Measurements from ENCODE around the gene GPC6. TPM values are rescaled to one million over a fixed set of nuclear protein-coding genes. Genes with fewer than 3 reads are reported as not detected.

GPC6 gene
- total and polyA plus RNA-seq, 4 donors: 5.9 to 29.1 (median 18.2) TPM

DNA sequence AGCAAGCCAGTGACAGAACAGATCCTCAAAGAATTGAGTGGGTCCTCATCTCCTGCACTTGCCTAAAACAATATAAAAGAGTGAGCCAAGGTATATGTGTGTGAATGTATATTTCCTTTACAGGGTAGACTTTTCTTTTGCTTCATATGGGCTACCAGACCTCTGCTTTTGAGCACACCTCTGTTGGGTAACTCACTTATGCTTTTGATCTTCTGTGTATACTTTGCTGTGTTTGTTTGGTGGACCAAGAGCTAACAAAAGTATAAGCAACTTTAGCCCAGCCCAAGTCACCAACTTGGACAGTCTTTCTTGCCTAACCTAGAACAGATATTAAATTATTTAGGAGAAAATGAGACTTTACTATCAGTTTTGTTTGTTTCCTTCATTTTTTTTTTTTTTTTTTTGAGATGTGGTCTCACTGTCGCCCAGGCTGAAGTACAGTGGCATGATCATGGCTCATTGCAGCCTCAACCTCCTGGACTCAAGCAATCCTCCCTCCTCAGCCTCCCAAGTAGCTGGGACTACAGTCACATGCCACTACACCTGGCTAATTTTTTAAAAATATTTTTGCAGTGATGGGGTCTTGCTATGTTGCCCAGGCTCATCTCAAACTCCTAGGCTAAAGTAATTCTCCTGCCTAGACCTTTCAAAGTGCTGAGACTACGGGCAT lies 739.8 kb downstream of the GPC6 start:
- WGBS: 94% methylated on average over 2 of the region's 2 CpGs
- H3K27ac ChIP-seq (ENCODE audit: low read depth in 1 of 2, low read length in 2 of 2): no peak overlapping the region
- H3K9ac ChIP-seq (ENCODE audit: low read depth in 1 of 2, low read length in 2 of 2): no peak overlapping the region
- H3K36me3 ChIP-seq (ENCODE audit: control insufficient read depth in 4 of 4, insufficient read depth in 3 of 4, low read depth in 1 of 4, low read length in 3 of 4): no peaks in the 10 kb centered on the region
- no peak overlapping the region for H3K4me3 ChIP-seq (ENCODE audit: low read depth in 1 of 3, low read length in 3 of 3)
- no peaks in the 10 kb centered on the region for H3K9me3 ChIP-seq (ENCODE audit: control insufficient read depth in 4 of 4, low read length in 3 of 4)
- no peak for DNase-seq (ENCODE audit: low spot score)
- TF ChIP-seq RAD21 (IDR thresholded peaks at IDR 0.05) (peak in 1 of 2 donors; percentile 22), FOXA1 (IDR thresholded peaks at IDR 0.05) (no peak), HNF4A (conservative IDR thresholded peaks at IDR 0.05) (peak; percentile 17 to 32)
- no peaks in the 10 kb centered on the region for H3K27me3 ChIP-seq (ENCODE audit: control insufficient read depth in 4 of 4, insufficient read depth in 4 of 4, low read length in 3 of 4)
- peaks cover 0 to 8% (median 4%) of the 10 kb centered on the region in 4 donors for H3K4me1 ChIP-seq (ENCODE audit: control insufficient read depth in 4 of 4, insufficient read depth in 4 of 4, low read length in 3 of 4)

DNA sequence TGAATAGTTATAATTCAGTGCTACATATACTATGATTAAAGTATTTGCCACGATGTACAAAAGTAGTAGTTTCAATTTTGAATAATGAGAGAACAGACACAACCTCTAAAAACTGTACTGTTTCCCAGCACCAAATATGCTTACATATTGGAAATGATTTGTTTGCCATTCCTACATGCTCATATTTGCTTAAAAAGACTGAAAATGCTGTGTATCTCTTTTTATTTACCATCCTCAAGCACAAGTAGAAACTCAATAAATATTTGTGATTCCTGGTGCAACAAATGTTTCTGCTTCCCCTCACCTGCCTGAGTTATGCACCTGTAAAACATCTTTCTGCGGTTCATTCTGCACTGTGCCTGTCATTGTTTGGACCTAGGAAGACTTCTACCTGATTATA lies 740.7 kb downstream of the GPC6 start:
- Histone ChIP-seq H3K9me3 (ENCODE audit: control insufficient read depth in 4 of 4, low read length in 3 of 4) (no peaks in the 10 kb centered on the region), H3K27ac (ENCODE audit: low read depth in 1 of 2, low read length in 2 of 2) (no peak overlapping the region), H3K4me3 (ENCODE audit: low read depth in 1 of 3, low read length in 3 of 3) (no peak overlapping the region), H3K9ac (ENCODE audit: low read depth in 1 of 2, low read length in 2 of 2) (no peak overlapping the region), H3K27me3 (ENCODE audit: control insufficient read depth in 4 of 4, insufficient read depth in 4 of 4, low read length in 3 of 4) (no peaks in the 10 kb centered on the region), H3K36me3 (ENCODE audit: control insufficient read depth in 4 of 4, insufficient read depth in 3 of 4, low read depth in 1 of 4, low read length in 3 of 4) (no peaks in the 10 kb centered on the region), H3K4me1 (ENCODE audit: control insufficient read depth in 4 of 4, insufficient read depth in 4 of 4, low read length in 3 of 4) (peaks cover 0 to 8% (median 4%) of the 10 kb centered on the region in 4 donors)
- WGBS: 76% methylated on average over 2 of the region's 2 CpGs
- no peak for TF ChIP-seq FOXA1 (IDR thresholded peaks at IDR 0.05)
- TF ChIP-seq TAF1 (conservative IDR thresholded peaks at IDR 0.05): no peak
- no peak for DNase-seq (ENCODE audit: low spot score)

DNA sequence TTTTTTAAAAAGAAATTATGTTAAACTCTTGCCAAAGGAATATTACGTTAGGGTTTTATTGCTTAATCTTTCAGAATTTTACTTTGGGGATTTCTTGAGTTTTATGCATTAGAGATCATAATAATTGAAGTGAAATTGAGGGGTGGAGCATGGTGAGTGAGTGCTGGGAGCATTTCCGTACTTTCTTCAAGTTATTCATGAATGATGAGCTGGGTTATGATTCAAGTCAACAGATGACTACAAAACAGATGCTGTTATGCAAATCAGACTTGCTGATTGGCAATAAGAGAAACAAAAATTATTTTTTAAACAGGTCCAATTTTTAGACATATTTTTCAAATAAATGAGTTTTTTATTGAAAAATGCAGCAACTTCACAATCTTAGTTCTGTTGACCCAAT lies 748.6 kb downstream of the GPC6 start:
- H3K36me3 ChIP-seq (ENCODE audit: control insufficient read depth in 4 of 4, insufficient read depth in 3 of 4, low read depth in 1 of 4, low read length in 3 of 4): no peaks in the 10 kb centered on the region
- H3K27ac ChIP-seq (ENCODE audit: low read depth in 1 of 2, low read length in 2 of 2): no peak overlapping the region
- H3K4me3 ChIP-seq (ENCODE audit: low read depth in 1 of 3, low read length in 3 of 3): no peak overlapping the region
- no peak for DNase-seq (ENCODE audit: low spot score)
- TF ChIP-seq FOXA1 (IDR thresholded peaks at IDR 0.05): no peak
- TF ChIP-seq YY1 (IDR thresholded peaks at IDR 0.05): no peak
- no peak for TF ChIP-seq RAD21 (IDR thresholded peaks at IDR 0.05)
- TF ChIP-seq JUND (IDR thresholded peaks at IDR 0.05): no peak
- TF ChIP-seq TAF1 (conservative IDR thresholded peaks at IDR 0.05): no peak
- no peak for TF ChIP-seq HNF4G (IDR thresholded peaks at IDR 0.05)
- H3K27me3 ChIP-seq (ENCODE audit: control insufficient read depth in 4 of 4, insufficient read depth in 4 of 4, low read length in 3 of 4): no peaks in the 10 kb centered on the region
- H3K9ac ChIP-seq (ENCODE audit: low read depth in 1 of 2, low read length in 2 of 2): no peak overlapping the region
- 93% methylated on average over 2 of the region's 2 CpGs for WGBS
- no peaks in the 10 kb centered on the region for H3K9me3 ChIP-seq (ENCODE audit: control insufficient read depth in 4 of 4, low read length in 3 of 4)
- no peaks in the 10 kb centered on the region for H3K4me1 ChIP-seq (ENCODE audit: control insufficient read depth in 4 of 4, insufficient read depth in 4 of 4, low read length in 3 of 4)

DNA sequence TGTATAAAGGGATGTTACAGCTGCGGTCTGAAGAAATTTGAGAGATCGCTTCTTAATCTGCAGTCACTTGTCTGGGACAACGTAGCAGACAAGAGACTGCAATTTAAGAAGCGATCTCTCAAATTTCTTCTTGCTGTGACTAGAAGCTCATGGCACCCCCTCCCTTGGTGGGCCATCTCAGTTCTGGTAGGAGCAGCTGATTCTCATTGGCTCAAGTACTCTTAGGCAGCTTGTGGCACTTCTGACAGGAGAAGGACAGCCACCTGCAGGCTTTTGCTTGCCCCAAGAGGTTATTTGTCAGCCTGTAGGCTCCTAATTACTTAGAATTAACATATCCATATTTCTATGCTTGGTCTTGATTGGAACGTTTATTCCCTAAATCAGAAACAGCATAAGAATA lies 749.9 kb downstream of the GPC6 start:
- H3K9ac ChIP-seq (ENCODE audit: low read depth in 1 of 2, low read length in 2 of 2): no peak overlapping the region
- H3K27ac ChIP-seq (ENCODE audit: low read depth in 1 of 2, low read length in 2 of 2): no peak overlapping the region
- H3K27me3 ChIP-seq (ENCODE audit: control insufficient read depth in 4 of 4, insufficient read depth in 4 of 4, low read length in 3 of 4): no peaks in the 10 kb centered on the region
- WGBS: 90% methylated on average over 5 of the region's 5 CpGs
- H3K4me1 ChIP-seq (ENCODE audit: control insufficient read depth in 4 of 4, insufficient read depth in 4 of 4, low read length in 3 of 4): no peaks in the 10 kb centered on the region
- H3K4me3 ChIP-seq (ENCODE audit: low read depth in 1 of 3, low read length in 3 of 3): no peak overlapping the region
- TF ChIP-seq SP1 (IDR thresholded peaks at IDR 0.05) (no peak), HNF4G (IDR thresholded peaks at IDR 0.05) (no peak), FOXA2 (IDR thresholded peaks at IDR 0.05) (no peak), TAF1 (conservative IDR thresholded peaks at IDR 0.05) (no peak), RXRA (IDR thresholded peaks at IDR 0.05) (no peak)
- TF ChIP-seq, protein P1, sequence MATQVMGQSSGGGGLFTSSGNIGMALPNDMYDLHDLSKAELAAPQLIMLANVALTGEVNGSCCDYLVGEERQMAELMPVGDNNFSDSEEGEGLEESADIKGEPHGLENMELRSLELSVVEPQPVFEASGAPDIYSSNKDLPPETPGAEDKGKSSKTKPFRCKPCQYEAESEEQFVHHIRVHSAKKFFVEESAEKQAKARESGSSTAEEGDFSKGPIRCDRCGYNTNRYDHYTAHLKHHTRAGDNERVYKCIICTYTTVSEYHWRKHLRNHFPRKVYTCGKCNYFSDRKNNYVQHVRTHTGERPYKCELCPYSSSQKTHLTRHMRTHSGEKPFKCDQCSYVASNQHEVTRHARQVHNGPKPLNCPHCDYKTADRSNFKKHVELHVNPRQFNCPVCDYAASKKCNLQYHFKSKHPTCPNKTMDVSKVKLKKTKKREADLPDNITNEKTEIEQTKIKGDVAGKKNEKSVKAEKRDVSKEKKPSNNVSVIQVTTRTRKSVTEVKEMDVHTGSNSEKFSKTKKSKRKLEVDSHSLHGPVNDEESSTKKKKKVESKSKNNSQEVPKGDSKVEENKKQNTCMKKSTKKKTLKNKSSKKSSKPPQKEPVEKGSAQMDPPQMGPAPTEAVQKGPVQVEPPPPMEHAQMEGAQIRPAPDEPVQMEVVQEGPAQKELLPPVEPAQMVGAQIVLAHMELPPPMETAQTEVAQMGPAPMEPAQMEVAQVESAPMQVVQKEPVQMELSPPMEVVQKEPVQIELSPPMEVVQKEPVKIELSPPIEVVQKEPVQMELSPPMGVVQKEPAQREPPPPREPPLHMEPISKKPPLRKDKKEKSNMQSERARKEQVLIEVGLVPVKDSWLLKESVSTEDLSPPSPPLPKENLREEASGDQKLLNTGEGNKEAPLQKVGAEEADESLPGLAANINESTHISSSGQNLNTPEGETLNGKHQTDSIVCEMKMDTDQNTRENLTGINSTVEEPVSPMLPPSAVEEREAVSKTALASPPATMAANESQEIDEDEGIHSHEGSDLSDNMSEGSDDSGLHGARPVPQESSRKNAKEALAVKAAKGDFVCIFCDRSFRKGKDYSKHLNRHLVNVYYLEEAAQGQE (IDR thresholded peaks at IDR 0.05): no peak
- TF ChIP-seq, protein P2, sequence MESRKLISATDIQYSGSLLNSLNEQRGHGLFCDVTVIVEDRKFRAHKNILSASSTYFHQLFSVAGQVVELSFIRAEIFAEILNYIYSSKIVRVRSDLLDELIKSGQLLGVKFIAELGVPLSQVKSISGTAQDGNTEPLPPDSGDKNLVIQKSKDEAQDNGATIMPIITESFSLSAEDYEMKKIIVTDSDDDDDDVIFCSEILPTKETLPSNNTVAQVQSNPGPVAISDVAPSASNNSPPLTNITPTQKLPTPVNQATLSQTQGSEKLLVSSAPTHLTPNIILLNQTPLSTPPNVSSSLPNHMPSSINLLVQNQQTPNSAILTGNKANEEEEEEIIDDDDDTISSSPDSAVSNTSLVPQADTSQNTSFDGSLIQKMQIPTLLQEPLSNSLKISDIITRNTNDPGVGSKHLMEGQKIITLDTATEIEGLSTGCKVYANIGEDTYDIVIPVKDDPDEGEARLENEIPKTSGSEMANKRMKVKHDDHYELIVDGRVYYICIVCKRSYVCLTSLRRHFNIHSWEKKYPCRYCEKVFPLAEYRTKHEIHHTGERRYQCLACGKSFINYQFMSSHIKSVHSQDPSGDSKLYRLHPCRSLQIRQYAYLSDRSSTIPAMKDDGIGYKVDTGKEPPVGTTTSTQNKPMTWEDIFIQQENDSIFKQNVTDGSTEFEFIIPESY (IDR thresholded peaks at IDR 0.05): no peak
- H3K36me3 ChIP-seq (ENCODE audit: control insufficient read depth in 4 of 4, insufficient read depth in 3 of 4, low read depth in 1 of 4, low read length in 3 of 4): no peaks in the 10 kb centered on the region
- no peaks in the 10 kb centered on the region for H3K9me3 ChIP-seq (ENCODE audit: control insufficient read depth in 4 of 4, low read length in 3 of 4)
- DNase-seq (ENCODE audit: low spot score): no peak

Data from liver (tissue), 9 donors.